Lung (tissue), 12 donors: Measurements from ENCODE around the gene ARGLU1. TPM values are rescaled to one million over a fixed set of nuclear protein-coding genes. Genes with fewer than 3 reads are reported as not detected.

ENCODE experiments used
- ATAC-seq: fragments of 200-7000 bp; cut with Tn5 transposase; one replicate; pipeline ENCODE4 v1.9.1; 2020; ENCODE audit warnings: moderate number of reproducible peaks; ENCODE audit not compliant: insufficient read depth, low FRiP score
- DNase-seq, 3 donors: peaks; one replicate each; pipeline ENCODE4 v3.0.0-alpha.2; 2013 to 2017
- H3K27ac ChIP-seq, 2 donors: one replicate each; pipeline ENCODE4 v1.5.1; 2013; ENCODE audit warnings: mild to moderate bottlenecking in 2 of 2, moderate library complexity in 2 of 2, control low read depth in 1 of 2, inconsistent platforms in 1 of 2, low read depth in 1 of 2, low read length in 1 of 2
- H3K27me3 ChIP-seq, 3 donors: one replicate each; pipeline ENCODE4 v1.5.1; 2013; ENCODE audit warnings: low read length in 2 of 3; ENCODE audit not compliant: control insufficient read depth in 3 of 3, insufficient read depth in 3 of 3
- H3K36me3 ChIP-seq, 4 donors: one replicate each; pipeline ENCODE4 v1.5.1; 2013; ENCODE audit warnings: low read length in 4 of 4, mild to moderate bottlenecking in 1 of 4, moderate library complexity in 1 of 4; ENCODE audit not compliant: control insufficient read depth in 4 of 4, insufficient read depth in 4 of 4
- H3K4me1 ChIP-seq, 5 donors: one replicate each; pipeline ENCODE4 v1.5.1; 2013; ENCODE audit warnings: low read length in 5 of 5, mild to moderate bottlenecking in 2 of 5, moderate library complexity in 1 of 5; ENCODE audit not compliant: control insufficient read depth in 5 of 5, insufficient read depth in 5 of 5
- H3K4me3 ChIP-seq: one replicate; pipeline ENCODE4 v1.5.1; 2013; ENCODE audit warnings: mild to moderate bottlenecking, control low read depth, moderate library complexity
- H3K9ac ChIP-seq, 2 donors: one replicate each; pipeline ENCODE4 v1.5.1; 2013; ENCODE audit warnings: low read length in 2 of 2, control low read depth in 1 of 2; ENCODE audit not compliant: insufficient read depth in 1 of 2
- H3K9me3 ChIP-seq, 4 donors: one replicate each; pipeline ENCODE4 v1.5.1; 2013; ENCODE audit warnings: low read length in 3 of 4, mild to moderate bottlenecking in 1 of 4, moderate library complexity in 1 of 4; ENCODE audit not compliant: control insufficient read depth in 4 of 4, insufficient read depth in 3 of 4
- WGBS, 2 donors: extraction: QIAGEN DNeasy Blood & Tissue Kit; methylation state at CpG; one replicate each; pipeline ENCODE4 v1.1.7; 2013; 5-methylcytosine and 5-hydroxymethylcytosine counted together
- polyA plus RNA-seq, 2 donors: library from polyadenylated mRNA; stranded (reverse); fragments of 200-250 nt; gene quantifications; one replicate each; pipeline ENCODE4 v1.2.1, GENCODE V29; 2013
- total RNA-seq, 2 donors: library from RNA; depleted of rRNA in 1 of 2; stranded (reverse); fragments of >200 nt in 1 of 2; gene quantifications; one replicate each; pipeline ENCODE4 v1.2.1, GENCODE V29; 2014 to 2021
- TF ChIP-seq, protein P1 (sequence below): IDR thresholded peaks from 2 replicates; pipeline ENCODE4 v1.5.1; 2012; ENCODE audit warnings: mild to moderate bottlenecking; ENCODE audit errors: control extremely low read depth, extremely low read depth
- donor health status: control.
- donor health status: control.
- donor health status: Bipolar disorder and iron deficiency.
- donor health status: healthy.
- donor health status: DM: yes; HTN: yes; CAD: no.

ARGLU1 gene
- total and polyA plus RNA-seq, 4 donors: 58.8 to 256 (median 91.5) TPM

DNA sequence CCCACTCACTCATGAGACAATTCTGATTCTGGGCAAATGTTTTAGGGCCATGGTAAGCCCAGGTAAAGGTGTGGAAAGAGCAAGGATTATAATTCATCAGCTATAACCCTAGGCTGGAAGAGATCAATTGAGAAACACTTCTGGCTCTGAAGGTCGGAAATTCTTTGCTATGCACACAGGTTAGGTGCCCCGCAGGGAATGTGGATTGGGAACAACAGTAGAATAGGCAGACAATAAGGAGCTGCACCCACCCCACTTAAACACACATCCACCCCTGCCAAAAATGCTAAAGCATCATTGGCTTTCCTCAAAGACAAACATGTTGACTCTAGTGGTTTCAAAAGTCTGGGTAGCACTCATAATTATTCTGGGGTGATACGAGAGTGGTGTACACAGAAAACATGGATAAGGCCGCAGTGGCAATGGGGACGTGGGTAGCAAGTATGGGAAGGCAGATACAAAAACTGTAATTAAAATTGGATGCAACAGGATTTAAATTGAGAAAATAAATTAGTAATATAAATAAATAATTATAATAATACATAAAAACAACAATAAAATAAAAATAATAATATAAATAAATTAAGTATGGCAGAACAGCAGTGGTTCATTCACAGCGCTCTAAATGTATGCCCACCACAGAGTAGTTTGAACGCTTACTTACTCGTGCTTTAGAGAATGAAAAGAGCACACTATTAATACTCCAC, 41.0 kb downstream of the ARGLU1 start:
- Histone ChIP-seq H3K9me3 (no peaks in the 10 kb centered on the region), H3K36me3 (peaks cover 0 to 3% (median 0%) of the 10 kb centered on the region in 4 donors), H3K9ac (no peak overlapping the region), H3K27me3 (no peaks in the 10 kb centered on the region), H3K27ac (no peak overlapping the region), H3K4me3 (no peak overlapping the region), H3K4me1 (peaks cover 0 to 36% (median 14%) of the 10 kb centered on the region in 5 donors)
- 63 to 82% methylated on average over 8 of the region's 8 CpGs for WGBS, 2 donors
- ATAC-seq (peak; percentile 22), DNase-seq (no peak)
- TF ChIP-seq, protein P1, sequence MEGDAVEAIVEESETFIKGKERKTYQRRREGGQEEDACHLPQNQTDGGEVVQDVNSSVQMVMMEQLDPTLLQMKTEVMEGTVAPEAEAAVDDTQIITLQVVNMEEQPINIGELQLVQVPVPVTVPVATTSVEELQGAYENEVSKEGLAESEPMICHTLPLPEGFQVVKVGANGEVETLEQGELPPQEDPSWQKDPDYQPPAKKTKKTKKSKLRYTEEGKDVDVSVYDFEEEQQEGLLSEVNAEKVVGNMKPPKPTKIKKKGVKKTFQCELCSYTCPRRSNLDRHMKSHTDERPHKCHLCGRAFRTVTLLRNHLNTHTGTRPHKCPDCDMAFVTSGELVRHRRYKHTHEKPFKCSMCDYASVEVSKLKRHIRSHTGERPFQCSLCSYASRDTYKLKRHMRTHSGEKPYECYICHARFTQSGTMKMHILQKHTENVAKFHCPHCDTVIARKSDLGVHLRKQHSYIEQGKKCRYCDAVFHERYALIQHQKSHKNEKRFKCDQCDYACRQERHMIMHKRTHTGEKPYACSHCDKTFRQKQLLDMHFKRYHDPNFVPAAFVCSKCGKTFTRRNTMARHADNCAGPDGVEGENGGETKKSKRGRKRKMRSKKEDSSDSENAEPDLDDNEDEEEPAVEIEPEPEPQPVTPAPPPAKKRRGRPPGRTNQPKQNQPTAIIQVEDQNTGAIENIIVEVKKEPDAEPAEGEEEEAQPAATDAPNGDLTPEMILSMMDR: no peak

GRCh38 chr13:106525865-106526264, 42.1 kb downstream of the ARGLU1 start:
- DNase-seq (no peak), ATAC-seq (no peak)
- 60 to 77% methylated on average over 3 of the region's 3 CpGs for WGBS, 2 donors
- H3K36me3 ChIP-seq: peaks cover 0 to 3% (median 0%) of the 10 kb centered on the region in 4 donors
- no peaks in the 10 kb centered on the region for H3K9me3 ChIP-seq
- no peak overlapping the region for H3K9ac ChIP-seq
- TF ChIP-seq, protein P1: no peak
- H3K27me3 ChIP-seq: no peaks in the 10 kb centered on the region
- peaks cover 0 to 31% (median 10%) of the 10 kb centered on the region in 5 donors for H3K4me1 ChIP-seq
- H3K27ac ChIP-seq: peak overlapping the region in 1 of 2 donors; percentile 51
- no peak overlapping the region for H3K4me3 ChIP-seq

DNA sequence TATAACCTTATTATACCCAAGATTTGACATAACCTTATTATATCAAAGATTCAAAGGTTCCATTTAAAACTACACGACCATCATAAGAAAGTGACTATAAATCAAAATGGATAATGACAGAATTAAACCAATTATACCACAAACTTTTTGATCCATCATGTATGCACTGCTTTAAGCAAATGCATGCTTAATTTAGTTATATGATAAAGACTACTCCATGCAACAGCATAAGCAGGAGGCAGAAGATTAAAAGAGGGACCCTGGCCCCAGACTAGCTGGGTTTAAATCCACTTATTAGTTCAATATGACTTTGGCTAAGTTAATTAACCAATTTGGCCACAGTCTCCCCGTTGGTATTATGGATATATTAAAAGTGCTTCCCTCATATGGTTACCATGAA, 43.8 kb downstream of the ARGLU1 start:
- H3K4me1 ChIP-seq: peaks cover 0 to 33% (median 11%) of the 10 kb centered on the region in 5 donors
- ATAC-seq (no peak), DNase-seq (no peak)
- H3K4me3 ChIP-seq: no peak overlapping the region
- H3K9ac ChIP-seq: no peak overlapping the region
- no peaks in the 10 kb centered on the region for H3K36me3 ChIP-seq
- WGBS, 2 donors: 65 to 73% methylated on average over 2 of the region's 2 CpGs
- no peaks in the 10 kb centered on the region for H3K27me3 ChIP-seq
- no peak overlapping the region for H3K27ac ChIP-seq
- H3K9me3 ChIP-seq: no peaks in the 10 kb centered on the region
- TF ChIP-seq, protein P1: no peak
